NCI-H748 (cell line): ENCODE data around the gene TAS2R60.
"Not testable (repeated sequence)": the region's sequence is repeated elsewhere in the genome, so short reads cannot be mapped to it uniquely, and the experiment has no call there.

ENCODE experiments used
- DNase-seq: peaks from one replicate; lab custom pipeline; 2025; ENCODE audit not compliant: unreplicated experiment; lab: John Stamatoyannopoulos, UW

TAS2R60 gene

GRCh38 chr7:143472071-143472689 is 28.9 kb downstream of the TAS2R60 start:
- DNase-seq = not testable (repeated sequence)

DNA sequence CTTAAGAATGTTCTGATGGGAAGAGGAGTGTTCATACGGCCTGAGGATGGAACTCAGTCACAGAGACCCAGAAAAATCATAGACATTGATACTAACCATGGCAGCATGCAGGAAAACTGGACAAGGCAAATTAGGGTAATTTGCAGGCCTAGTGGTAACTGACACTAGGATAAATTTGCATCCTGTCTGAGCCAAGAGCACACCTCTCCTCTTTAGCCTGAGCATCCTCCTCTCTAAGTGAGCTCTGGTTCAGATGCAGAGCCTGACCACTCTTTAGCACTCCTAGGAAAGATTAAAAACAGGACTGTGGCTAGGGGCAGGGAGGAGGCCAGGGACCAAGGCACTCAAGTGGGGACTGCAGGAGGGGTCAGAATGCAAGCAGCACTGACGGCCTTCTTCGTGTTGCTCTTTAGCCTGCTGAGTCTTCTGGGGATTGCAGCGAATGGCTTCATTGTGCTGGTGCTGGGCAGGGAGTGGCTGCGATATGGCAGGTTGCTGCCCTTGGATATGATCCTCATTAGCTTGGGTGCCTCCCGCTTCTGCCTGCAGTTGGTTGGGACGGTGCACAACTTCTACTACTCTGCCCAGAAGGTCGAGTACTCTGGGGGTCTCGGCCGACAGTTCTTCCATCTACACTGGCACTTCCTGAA is 34.4 kb downstream of the TAS2R60 start, which contains the start of gene TAS2R41:
TSS of gene TAS2R41 (plus strand) at position 373 of the 650 bp plus-strand sequence. CDS start at position 373, 0 bp downstream.
- no peak for DNase-seq

DNA sequence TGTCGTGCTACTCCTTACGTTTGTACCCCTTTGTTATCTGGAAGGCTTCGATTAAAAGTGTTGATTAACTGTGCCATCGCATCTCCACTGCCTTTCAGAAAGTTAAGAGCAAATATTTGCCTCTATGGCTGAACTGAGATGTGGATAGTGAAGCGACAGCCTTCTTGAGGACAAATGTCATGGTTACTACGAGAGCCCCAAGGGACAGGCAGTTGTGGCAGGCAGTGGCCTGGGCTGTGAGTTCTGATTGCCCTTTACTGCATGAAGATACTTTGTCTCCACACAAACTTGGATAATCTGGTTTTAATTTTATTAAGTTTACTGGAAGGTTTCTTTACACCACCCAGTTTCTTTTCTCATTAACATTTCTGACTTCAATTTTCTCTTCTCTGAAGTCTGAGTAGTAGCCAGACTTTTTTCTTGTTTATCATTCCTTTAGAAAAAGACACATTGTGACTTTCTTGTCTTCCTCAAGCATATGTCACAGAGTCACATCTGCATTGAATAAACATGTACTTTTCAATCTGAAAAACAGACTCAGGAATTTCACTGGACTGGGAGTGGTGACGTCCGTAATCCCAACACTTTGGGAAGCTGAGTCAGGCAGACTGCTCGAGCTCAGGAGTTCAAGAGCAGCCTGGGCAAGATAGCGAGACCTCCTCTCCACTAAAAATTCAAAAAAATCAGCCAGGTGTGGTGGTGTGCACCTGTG is 36.0 kb downstream of the TAS2R60 start:
- DNase-seq = no peak

- DNase-seq = no peak
These were observed 37.2 kb downstream of the TAS2R60 start for GRCh38 chr7:143480501-143480900.

DNA sequence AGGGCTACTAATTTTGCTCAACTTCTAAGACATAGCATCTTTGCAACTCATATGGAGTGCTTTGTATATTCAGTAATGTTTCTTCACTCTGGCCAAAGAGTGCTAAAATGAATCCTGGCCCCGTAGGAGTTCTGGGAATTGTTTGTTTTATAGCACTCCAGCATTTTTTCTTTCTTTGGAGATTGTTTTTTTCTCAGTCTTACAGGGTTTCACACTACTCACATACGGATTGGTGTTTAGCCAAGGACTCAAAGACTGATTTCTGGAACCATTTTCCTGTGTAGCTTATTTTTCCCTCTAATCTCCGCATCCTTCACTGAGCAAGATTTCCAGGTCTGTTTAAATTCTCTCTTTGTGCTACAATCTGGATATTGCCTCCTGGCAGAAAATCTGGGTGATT is 40.9 kb downstream of the TAS2R60 start:
- DNase-seq = no peak

DNA sequence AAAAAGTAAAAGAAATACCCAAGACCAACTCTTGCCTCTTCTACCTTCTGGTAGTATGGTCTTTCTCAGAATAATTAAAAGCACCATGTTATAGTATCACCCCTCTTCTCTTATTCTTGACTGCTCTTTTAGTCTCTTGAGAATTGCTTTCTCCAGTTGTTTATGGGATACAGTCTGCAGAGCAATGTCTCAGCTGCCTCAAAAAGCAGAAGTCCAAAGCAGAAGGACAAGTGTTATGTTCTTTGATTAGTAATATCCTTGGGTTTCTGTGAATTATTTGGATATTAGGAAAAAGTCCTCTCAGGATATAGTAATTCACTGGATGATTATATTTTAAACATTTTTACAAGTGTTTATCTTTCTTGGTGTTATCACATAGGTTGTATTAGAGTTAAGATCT is 41.8 kb downstream of the TAS2R60 start:
- no peak for DNase-seq

DNA sequence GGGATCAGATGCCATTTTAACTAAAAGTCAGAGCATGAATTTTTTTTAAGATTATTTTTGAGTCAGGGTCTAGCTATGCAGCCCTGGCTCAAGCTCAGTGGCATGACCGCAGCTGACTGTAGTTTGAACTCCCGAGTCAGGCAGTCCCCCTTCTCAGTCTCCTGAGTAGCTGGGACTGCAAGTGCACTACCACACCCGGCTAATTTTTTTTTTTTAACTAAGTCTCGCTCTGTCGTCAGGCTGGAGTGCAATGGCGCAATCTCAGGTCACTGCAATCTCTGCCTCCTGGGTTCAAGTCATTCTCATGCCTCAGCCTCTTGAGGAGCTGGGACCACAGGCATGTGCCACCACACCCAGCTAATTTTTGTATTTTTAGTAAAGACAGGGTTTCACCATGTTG is 42.2 kb downstream of the TAS2R60 start:
- no peak for DNase-seq

GRCh38 chr7:143486266-143486665 is 43.0 kb downstream of the TAS2R60 start:
- not testable (repeated sequence) for DNase-seq

DNA sequence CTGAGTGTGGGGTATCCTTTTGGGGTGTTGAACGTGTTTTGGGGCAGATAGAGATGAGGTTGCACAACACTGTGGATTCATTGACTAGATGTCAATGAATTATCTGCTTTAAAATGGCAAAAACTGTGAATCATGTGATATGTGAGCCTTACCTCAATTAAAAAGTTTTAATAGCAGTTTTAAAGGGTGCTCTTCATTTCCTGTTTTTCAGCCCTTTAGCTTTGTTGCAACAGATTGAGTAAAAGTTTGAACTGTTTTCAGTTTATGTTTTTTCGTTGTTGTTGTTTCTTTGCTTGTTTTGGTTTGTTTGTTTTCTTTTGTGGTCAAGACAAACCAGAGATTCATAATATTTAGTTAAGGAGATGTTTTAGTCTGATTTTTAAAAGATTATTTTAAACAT is 43.8 kb downstream of the TAS2R60 start:
- DNase-seq = no peak

DNA sequence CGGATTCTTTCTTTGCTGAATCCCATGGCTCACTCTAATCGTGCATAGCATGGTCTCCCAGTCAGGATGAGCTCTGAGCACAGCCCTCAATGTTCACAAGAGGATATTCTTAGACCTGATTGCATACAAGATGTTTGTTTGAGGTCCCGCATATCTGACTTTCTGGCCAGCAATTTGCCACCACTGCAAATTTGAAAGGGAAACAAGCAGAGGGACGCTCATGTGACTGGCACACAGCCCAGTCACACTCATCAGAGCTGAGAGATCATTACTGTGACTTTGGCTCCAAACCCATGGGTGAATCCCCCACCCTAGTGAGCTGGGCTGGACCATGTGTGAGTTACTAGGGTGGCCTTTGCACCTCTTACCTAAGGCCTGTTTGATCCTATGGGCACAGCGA is 44.3 kb downstream of the TAS2R60 start:
- DNase-seq = no peak

GRCh38 chr7:143490717-143491306 is 47.6 kb downstream of the TAS2R60 start:
- DNase-seq = no peak

DNA sequence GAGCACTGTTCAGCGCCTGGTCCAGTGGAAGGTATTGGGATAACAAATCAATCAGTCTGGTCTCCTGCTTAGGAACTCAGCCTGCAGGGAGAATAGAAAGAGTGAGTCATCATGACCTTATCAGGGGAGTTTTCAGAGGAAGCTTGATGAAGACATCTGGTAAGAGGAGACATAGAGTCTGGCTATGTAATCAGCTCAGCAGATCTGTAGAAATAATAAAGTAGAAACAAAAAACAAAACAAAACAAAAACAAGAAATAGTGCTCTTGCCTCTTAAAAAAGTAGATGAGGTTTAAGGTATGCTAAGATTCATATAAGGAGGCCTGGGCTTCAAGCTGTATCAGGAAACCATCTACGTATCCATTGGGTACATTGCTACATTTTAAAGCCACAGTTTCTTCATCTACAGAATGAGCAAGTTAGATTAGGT is 48.8 kb downstream of the TAS2R60 start:
- no peak for DNase-seq

DNA sequence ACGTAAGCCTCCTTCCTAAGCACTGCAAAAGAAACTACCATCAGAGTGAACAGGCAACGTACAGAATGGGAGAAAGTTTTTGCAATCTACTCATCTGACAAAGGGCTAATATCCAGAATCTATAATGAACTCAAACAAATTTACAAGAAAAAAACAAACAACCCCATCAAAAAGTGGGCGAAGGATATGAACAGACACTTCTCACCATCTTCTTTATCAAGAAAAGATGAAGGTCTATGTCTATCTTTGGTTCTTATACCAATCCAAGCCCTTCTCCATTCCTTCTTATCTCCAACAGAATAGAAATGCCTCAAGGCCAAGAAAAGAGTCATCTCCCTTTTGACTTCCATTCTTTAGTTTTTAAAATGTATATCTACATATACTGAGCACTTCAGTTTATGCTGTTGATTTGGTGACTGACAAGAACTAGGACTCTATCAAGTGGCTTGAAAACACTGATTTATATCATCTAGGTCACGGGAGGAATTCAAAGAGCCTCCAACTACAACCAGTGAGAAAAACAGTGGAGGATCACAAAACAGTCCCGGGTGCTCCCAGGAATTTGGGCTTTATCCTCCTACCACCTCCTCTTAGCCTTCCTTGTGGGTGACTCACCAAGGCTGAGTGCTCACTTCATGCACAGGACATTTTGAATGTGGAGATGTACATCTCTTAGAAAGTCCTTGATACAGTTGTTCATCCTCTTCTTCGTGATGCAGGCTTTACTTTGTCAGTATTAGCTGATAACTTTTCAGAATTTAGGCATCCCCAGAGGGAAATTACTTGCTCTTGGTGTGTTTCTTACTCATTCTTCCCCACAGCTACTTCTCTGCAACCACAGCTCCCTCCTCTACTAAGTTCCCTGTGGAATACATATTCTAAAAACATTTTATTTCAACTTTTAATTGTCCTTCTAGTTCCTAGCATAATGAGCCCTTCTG is 49.8 kb downstream of the TAS2R60 start:
- no peak for DNase-seq

GRCh38 chr7:143493751-143494150 is 50.5 kb downstream of the TAS2R60 start:
- DNase-seq = no peak
